Measurements from ENCODE around the gene NRXN2.

NRXN2 gene

DNA sequence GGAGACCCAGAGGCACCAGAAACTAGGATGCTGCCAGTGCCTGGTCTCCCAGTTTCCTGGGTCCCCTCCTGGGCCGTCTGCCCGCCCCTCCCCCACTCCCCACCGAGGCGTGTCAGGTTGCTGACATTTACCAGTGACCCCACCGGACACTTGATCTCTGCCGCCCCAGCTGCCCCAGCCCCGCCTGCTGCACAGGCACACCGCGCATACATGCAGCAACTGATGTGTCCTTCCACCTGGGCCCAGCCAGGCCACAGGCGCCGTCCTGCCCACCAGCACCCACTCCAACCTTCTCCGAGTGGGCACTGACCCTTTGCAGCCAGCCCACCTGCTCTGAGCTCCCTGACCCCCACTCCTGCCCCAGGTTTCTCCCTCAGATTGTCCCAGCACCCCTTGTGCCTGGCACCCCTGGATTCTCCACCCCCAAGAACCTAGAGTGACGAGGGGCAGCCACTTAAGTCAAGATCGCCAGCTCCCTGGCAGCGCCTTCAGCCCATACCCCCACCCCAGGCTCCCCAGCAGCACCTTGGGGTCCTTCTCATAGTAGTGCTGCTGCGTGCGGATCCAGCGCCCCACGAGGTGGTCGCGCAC, 36.2 kb upstream of the NRXN2 start:
- DNase-seq (ENCODE audit: low spot score), result no peak

DNA sequence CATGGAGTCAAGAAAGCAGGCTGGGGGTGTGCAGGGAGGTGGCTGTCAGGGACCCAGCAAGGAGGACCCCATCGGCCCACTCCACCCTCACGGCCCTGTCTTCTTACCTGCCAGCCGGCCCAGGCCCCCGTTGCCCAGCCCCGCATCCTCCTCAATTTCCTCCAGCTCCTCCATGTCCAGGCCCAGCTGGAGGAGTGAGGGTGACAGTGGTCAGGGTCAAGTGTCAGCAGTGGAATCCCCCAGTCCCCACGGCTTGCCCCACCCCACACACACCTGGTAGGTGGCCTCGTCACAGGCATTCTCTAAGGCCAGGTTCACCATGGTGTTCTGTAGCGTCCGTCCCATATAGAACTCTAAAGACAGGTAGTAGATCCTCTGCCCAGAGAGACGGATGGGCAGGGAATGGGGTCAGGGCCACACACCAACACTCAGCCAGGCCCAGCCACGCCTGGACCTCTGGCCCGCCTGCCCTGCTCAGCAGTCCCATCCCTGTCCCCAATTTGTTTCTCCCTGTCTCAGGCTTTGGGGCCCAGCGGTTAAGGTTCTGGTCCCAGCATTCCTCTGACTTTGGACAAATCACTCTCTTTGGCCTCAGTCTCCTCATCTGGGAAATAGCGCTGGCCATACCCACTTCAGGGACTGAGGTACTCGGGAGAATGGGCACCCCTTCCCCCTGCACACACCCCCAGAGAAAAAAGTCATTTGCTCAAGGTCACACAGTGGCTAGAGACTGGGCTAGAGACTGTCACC, 35.5 kb upstream of the NRXN2 start:
- DNase-seq (ENCODE audit: low spot score), result no peak

DNA sequence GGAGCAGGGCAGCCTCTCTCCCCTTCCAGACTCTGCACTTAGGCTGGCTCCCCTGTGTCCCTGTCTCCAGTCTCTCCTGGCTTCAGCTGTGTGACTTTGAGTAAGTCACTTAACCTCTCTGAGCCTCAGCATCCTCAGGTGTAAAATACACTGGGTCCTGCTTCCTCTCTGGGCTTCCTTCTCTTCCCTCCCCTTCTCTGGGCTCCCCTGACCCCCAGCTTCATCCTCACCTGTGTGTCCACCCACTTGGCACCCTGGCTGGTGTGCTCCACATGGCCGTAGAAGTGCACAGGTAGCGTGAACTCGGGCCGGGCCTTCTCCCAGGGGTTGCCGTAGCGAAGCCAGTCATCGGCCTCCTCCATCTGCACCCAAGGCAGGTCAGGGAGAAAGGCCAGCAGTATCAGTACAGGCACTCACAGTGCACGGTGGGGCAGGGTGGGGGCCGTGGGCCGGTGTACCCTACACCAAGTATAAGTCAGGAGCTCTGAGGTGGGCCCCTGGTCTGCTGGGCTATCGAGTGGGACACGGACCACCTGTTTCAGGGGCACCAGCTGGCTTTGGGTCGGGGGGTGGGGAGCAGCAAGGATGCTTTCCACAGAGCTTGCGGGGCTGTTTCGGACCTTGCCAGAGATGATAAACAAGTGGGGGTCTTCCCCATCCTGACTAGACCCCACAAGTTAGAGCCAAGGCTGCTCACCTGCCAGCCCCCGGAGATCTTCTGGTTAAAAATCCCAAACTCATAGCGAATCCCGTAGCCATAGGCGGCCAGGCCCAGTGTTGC, 34.7 kb upstream of the NRXN2 start:
- DNase-seq (ENCODE audit: low spot score), result no peak

DNA sequence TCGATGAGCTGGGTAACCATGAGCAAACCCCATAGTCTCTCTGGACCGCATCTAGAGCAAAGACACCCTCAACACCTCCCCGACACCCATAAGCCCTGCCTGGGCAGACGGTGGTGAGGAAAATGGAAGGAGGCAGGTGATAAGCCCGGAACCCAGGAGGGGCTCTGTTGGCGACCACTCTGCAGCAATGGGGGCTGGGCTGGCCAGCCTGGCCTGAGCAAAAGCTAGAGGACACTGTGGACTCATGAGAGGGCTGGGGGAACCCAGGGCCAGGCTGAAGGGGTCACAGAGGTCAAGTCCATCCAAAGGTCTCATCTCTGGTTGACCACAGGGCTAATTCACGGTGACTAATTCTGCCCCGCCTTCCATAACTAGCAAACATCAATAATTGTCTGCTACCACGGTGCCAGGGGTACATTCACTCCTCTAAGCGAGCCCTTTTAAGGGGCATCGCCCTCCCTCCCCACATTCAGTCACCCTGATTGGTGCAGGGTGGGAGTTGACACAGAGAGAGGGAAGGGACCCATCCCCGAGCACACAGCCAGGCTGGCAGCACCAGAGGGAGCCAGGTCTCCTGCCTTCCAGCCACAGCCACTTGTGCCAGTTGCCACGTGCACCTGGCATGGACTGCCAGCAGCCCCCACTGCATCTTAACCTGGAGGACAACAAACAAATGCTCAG, 32.8 kb upstream of the NRXN2 start:
- no peak for DNase-seq (ENCODE audit: low spot score)

DNA sequence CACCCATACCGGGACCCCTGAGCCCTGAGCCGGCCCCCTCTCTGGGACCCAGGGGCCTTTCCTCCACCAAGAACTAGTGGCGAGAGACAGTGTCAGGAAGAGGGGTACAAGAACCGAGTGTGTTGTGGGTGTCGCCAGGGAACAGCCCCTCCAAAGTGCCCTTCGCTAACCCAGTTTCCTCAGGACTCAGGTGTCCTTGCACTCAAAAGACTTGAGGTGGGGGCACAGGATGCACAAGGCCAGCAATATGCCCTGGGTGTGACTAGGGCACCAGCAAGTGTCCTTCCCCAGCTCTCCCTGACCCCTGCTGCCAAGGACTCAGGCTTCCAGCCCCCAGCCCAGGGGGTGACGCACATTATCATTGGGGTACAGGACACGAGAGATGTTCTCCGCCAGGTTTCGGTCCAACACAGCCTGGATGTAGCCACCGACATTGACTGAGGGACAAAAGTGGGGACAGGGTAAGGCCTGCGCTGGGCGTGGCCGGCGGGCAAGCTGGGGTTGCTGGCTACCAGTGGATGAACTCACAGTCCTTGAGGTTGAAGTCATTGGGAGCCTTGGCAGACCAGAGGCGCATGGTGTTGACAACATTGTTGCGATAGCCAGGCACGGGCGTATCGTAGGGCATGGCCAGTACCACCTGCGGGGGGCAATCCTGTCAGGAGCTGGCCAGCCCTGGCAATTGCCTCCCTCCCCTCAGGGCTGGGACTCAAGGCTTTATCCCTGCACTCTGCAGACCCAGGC, 32.1 kb upstream of the NRXN2 start:
- no peak for DNase-seq (ENCODE audit: low spot score)

DNA sequence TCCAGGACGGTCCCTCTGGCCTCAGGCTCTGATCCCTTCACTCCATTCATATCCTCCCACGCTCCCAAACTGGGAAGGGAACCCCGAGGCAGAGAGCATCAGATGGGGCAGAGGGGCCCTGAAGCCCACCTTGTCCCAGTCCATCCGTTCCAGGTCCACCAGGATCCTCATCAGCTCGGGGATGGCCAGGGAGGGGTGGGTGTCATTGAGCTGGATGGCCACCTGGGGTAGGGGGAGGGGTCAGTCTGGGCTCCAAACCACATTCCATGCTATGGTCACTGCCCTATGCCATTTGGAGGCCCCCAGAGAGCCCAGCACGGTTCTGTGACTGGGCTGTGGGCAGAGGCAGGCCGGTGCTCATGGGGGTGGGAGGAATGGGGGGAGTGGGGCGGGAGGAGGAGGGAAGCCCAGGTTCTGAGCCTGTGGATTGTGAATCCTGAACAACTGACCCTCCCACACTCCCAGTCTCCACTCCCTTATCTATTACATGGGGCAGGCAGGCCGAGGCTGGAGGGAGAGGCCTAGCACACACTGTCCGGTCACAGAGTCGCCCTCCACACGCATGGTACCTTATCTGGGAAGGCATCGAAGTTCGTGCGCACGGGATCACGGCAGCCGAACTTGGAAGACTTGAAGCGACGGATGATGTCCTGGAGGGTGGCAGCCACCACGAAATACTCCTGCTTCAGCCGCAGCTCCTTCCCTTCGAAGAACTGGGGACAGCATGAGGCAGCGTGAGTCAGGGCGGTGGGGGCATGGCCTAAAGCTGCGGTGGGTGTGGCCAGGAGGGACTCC, 31.3 kb upstream of the NRXN2 start:
- DNase-seq (ENCODE audit: low spot score), result no peak

DNA sequence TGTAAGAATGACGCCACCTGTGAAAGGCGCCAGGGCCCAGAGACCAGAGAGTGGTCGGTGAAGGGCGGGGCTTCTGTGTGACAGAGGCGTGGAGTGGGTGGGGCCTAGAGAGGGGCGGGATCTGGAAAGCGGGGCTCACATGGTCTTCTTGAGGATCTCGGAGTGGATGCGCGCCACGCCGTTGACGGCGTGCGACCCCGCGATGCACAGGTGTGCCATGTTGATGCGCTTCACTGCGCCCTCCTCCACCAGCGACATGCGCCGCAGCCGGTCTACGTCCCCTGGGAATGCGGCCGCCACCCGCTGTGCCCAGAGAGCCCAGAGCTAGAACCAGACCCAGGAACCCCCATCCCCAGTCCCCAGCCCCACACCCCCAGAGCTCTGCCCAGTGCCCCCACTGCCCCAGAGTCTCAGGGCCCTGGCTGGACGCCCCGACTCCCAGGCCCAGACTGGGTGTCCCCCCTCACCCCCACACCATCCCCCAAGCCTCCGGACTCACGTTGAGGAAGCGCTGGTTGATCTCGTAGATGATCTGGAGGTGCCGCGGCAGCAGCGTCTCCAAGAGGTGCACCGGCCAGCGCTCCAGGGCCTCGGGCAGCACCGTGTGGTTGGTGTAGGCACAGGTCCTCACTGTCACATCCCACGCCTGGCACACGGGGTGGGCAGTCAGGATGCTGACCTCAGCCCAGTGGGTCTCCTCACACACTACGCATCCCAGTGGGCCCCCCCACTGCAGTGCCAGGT, 30.6 kb upstream of the NRXN2 start:
- no peak for DNase-seq (ENCODE audit: low spot score)

DNA sequence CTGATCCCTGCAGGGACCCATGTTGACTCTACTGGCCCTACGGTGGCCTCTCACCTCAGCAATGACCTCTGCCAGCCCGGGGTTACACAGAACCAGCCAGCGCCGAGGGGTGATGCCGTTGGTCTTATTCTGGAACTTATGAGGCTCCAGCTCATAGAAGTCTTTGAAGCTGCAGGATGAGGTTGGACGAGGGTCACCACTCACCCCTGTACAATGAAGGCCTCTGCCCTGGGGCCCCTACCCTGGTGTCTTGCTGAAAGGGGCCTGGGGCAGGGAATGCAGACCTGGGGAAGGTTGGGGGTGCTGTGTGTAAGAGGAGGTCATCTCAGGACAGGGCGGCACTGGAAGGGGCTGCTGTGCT, 30.0 kb upstream of the NRXN2 start:
- no peak for DNase-seq (ENCODE audit: low spot score)

DNA sequence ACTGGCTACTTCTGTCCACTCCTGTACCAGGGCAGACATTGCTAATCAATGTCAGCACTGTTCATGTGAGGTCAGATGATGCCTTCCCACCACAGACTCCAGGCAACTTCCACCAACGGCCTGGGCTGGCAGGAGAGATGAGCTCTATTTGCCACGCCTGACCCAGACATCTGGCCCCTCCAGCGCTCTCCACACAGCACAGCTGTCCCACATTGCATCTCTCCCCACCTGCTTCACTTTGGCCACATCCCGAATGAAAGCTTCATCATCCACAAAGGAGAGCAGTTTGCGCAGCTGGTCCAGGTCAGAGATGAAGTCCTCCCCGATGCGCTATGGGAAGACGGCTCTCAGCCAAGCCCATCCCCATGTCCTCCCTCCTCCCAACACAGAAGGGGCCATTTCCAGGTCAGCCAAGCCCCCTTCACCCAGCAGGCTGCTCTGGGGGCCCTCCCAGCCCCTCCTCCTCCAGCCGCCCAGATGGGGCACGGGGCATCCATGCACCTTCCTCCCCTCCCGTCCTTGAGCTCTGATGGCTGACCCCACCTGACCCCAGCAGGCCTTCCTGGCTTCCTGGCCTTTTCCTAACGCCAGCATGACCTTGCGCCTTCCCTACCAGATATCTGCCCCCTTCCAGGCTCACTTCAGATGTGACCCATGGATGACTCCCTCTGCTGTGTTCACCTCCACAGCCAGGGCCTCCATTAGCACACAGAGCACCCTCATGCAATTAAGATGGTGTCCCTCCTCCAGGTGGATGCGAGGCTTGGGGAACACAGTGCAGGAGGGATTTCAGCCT, 29.4 kb upstream of the NRXN2 start:
- no peak for DNase-seq (ENCODE audit: low spot score)

DNA sequence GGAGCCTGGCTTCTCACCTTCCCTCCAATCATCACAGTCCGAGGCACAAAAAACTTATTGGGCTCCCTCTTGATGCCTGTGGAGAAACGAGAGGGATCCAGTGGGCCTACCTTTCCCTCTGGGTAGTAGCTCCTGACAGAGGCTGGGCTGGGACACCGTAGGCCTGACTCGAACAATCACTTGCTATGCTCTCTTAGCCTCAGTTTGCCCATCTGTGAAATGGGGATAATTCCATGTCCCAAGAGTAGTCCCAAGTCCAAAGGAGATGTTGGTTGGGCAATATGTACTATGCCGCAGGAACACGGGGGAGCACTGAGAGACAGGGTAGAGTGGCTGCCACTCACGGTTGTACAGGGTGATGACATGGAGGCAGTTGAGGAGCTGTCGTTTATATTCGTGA, 28.6 kb upstream of the NRXN2 start:
- DNase-seq (ENCODE audit: low spot score), result no peak

DNA sequence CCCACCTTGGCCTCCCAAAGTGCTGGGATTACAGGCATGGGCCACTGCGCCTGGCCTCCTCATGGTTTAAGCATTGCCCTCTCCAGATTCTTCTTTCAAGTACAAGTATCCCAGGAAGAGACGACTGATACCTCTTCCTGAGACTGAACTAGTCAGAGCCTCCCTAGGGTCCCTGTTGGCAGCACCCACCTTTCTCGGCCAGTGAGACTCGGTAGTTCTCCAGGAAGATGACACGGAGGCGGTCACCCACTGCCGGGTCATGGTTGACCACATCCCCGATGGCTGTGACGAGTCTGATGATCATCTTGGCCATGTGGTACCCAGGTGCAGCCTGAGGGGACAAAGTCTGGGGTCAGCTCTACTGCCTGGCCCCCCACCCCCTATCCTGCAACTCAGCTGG, 28.1 kb upstream of the NRXN2 start:
- no peak for DNase-seq (ENCODE audit: low spot score)

DNA sequence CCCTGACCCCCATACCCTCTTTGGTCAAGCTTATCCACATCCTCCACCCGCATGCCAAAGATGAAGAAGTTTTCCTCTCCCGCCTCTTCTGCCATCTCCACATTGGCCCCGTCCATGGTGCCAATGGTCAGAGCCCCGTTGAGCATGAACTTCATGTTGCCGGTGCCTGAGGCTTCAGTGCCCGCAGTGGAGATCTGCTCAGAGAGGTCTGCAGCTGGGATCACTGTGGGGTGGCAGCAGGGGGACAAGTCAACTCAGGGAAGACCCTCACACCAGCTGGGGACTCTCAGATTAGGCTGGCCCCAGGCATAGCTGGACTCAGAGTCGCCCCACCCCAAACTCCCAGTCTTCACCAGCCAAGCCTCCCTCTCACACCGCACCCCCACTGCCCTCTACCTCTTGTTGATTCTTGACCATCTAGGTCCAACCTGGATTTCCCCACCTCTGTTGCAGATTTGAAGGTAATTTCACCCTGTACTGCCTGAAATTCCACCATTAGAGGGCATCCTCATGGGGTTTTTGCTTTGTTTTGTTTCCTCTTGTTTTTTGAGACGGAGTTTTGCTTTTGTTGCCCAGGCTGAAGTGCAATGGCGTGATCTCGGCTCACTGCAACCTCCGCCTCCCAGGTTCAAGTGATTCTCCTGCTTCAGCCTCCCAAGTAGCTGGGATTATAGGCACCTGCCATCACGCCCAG, 27.5 kb upstream of the NRXN2 start:
- no peak for DNase-seq (ENCODE audit: low spot score)

DNA sequence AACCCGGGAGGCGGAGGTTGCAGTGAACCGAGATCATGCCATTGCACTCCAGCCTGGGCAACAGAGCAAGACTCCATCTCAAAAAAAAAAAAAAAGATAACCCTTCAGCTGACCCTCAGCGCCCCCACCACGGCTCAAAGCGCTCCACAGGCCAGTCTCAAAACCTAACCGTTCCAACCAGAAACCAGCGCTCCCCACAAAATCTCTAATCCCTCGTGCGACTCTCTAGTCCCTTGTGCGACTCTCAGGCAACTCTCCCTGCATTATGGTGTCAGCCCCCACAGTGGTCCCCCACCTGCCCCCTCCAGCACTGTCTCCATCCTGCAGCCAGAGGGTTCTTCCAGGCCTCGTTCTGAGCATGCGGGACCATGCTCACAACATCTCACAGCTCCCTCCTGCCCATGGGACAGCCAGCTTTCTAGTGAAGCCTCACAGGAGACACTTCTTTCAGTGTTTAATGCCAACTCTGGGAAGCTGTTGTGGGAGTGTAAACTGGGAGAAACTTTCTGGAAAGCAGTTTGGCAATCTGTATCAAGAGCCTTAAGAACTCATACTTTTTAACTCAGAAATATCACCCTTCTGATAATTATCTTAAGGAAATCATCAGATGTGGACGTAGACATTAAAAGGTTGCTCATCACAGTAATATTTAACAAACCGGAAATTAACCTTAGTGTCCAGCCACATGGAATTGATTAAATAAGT, 25.1 kb upstream of the NRXN2 start:
- peak; percentile 70 for DNase-seq (ENCODE audit: low spot score)

DNA sequence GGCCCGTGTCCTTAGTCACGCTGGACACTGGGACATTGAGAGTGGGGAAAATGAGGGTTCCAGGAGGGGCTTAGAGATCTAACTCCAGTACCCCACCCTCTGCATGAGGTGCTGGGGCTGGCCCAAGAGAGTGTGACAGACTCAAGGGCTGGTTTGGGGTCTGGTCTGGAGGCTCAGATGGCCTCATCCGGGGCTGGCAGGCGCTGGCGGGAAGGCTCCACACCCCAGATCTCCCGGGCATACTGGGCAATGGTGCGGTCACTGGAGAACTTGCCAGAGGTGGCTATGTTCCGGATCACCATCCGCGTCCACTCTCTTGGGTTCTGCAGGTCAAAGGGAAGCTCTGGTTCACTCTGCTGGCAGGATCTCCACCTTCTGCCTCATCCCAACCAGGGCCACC, 23.5 kb upstream of the NRXN2 start:
- no peak for DNase-seq (ENCODE audit: low spot score)

DNA sequence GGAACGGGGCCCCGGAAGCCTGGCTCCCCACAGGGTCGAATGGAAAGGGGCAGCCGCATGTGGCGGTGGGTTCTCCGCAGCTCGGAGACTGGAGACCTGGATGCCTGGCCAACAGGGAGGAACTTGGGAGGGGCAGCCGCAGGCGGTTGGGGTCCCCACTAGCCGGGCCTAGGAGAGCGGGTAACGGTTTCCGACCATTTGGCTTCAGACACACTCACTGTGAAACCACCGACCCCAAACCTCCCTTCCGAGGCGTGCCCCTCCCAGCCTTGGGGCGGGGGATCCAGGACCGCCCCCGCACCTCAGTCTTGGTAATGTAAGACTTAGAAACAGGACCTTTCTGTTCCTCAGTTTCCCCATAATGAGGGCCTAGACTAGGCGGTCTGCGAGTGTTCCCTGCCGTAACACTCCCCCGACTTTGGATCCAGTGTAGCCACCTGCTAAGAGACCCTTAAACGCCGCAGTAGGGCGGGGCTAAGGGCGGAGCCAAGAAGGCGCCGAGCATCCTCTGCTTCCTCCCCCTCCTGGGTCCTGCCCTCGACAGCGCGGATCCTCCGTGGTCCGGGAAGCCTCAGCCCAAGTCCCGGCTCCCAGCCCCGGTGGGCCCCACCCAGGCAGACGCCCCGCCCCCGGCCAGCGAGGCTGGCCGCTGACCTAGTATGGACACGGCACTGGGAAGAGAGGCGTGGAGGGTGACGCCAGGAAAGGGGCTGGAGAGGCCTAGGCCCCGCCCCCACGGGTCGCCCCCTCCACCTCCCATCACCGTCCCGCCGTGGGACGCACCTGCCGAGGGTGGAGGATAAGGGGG, 22.7 kb upstream of the NRXN2 start:
- DNase-seq (ENCODE audit: low spot score), result peak; percentile 92

DNA sequence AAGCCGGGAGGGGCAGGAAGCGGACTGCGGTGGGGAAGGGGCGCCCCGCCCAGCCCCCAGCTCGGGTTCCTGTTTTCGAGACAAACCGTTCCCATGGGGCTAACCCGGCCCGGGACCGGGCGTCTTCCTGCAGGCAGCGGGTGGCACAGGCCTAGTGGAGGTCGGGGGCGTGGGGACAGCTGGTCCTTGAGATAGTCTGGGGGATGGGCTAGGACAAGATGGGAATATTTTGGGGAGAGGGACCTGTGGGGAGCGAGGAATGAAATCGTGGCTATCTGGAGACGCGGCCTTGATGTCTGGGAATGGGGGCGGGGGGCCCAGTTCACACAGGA, 22.2 kb upstream of the NRXN2 start:
- DNase-seq (ENCODE audit: low spot score), result no peak

DNA sequence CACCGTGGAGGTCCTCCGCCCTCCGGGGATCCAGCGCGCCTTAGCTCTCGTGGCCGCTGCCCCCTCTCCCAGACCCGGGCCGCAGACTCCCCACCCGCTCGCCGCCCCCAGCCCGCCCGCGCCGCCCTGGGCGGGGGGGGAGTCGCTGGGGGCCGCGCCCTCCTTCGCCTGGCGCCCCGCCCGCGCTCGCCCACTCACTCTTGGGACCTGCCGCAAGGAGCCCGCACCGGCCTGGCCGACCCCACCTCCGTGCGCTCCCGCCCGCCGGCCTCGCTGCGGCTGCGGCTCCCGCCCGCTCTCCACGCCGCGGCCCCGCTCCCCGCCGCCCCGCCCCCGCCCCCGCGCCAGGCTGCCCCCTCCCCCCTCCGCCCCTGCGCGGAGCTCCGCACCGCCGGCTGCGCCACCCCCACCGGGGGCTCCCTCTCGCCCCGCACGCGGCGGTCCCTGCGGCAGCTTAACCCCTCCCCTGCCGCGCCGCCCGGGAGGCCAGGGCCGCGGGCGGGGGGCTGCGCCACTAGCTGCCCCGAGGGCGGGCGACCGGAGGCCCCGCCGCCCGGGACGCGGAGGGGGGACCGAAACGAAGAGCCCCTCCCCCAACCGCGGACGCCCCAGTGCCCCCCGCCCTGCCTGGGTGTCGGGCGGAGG, 21.7 kb upstream of the NRXN2 start:
- DNase-seq (ENCODE audit: low spot score), result no peak

Data from hepatic stellate cell (primary cell).